ENCODE measurements around the gene ZNRF3.

ZNRF3 gene

DNA sequence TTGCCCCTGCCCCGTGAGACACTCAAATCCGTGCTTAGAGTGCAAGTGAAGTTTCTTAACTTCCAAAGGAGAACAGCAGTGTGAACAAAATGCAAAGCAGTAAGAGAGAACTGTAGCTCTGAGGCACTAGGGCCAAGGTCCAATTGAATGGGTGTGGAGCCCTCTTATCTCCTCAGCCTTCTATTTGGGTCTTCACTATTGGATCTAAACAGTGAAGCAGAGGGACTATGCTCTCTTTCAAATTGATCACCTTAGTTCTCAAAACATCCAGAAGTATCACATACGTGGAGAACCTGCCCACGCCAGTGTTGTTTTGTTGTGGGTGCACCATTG lies 128.7 kb downstream of the ZNRF3 start:
- DNase-seq (ENCODE audit: low read depth, low spot score): no peak
- CTCF ChIA-PET: interaction anchor here (1.1 to 1.7 kb wide), 2 partner anchors 19 to 156 kb away, joined by 3 to 4 read pairs; no protein-coding TSS in a partner anchor
- POLR2A ChIA-PET: no interaction called here
- TF ChIP-seq CTCF (IDR thresholded peaks at IDR 0.05; ENCODE audit: insufficient read depth, low read length, missing control alignments): no peak
- no peak overlapping the region for H3K4me3 ChIP-seq (ENCODE audit: low read depth, low read length)

DNA sequence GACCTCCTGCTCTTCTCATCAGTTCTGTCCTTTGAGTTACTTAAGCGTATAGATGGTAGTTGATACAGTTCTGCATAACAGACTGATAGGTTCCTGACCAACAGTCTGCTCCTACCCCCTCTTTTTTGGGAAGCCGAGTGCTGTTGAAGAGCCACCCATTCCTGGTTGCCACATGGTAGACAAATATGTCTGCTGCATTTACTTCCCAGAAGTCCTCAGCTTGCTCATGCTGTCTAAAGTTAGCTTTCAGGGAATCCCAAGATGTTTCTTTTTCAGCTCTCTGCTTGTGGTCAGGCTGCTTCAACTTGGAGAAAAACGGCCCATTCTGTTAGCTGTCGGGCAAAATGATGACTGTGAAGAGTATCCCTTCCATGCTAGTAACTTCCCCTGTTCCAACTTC lies 129.6 kb downstream of the ZNRF3 start:
- CTCF ChIA-PET: interaction anchor here (0.7 to 1.2 kb wide), 3 partner anchors 11 to 28 kb away, joined by 3 read pairs; no protein-coding TSS in a partner anchor
- POLR2A ChIA-PET: no interaction called here
- no peak overlapping the region for H3K4me3 ChIP-seq (ENCODE audit: low read depth, low read length)
- DNase-seq (ENCODE audit: low read depth, low spot score): no peak
- no peak for TF ChIP-seq CTCF (IDR thresholded peaks at IDR 0.05; ENCODE audit: insufficient read depth, low read length, missing control alignments)

DNA sequence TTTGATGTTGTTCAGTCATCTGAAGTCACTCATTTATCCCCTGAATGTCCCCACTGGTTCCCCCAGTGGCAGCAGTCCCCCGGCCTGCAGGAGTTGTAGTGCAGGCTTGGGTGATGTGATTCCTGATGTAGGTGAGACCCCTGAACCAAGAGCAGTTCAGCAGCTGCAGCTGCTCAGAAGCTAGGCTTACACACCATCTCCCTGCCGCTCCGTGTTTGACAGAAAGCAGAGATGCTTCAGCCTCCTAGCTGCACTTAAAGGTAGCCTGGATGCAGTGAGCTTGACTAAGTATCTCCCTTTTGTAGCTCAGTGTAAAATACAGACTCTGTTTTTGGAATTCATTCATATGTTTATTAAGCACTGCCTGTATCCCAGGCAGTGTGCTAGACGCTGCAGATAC lies 130.9 kb downstream of the ZNRF3 start:
- H3K4me3 ChIP-seq (ENCODE audit: low read depth, low read length): no peak overlapping the region
- CTCF ChIA-PET: interaction anchor here (1.7 kb wide), 1 partner anchor 26 kb away, joined by 6 read pairs; no protein-coding TSS in a partner anchor
- POLR2A ChIA-PET: no interaction called here
- TF ChIP-seq CTCF (IDR thresholded peaks at IDR 0.05; ENCODE audit: insufficient read depth, low read length, missing control alignments): no peak
- DNase-seq (ENCODE audit: low read depth, low spot score): no peak

GRCh38 chr22:29014773-29015172 lies 131.4 kb downstream of the ZNRF3 start:
- POLR2A ChIA-PET: no interaction called here
- H3K4me3 ChIP-seq (ENCODE audit: low read depth, low read length): no peak overlapping the region
- CTCF ChIA-PET: interaction anchor here (0.6 to 1.7 kb wide), 2 partner anchors 26 to 30 kb away, joined by 3 to 6 read pairs; no protein-coding TSS in a partner anchor
- no peak for DNase-seq (ENCODE audit: low read depth, low spot score)
- TF ChIP-seq CTCF (IDR thresholded peaks at IDR 0.05; ENCODE audit: insufficient read depth, low read length, missing control alignments): no peak

GRCh38 chr22:29016067-29016938 lies 132.9 kb downstream of the ZNRF3 start:
- H3K4me3 ChIP-seq (ENCODE audit: low read depth, low read length): no peak overlapping the region
- POLR2A ChIA-PET: no interaction called here
- DNase-seq (ENCODE audit: low read depth, low spot score): no peak
- no peak for TF ChIP-seq CTCF (IDR thresholded peaks at IDR 0.05; ENCODE audit: insufficient read depth, low read length, missing control alignments)
- CTCF ChIA-PET: interaction anchor here (0.8 to 1.3 kb wide), 2 partner anchors 15 to 161 kb away, joined by 3 read pairs; no protein-coding TSS in a partner anchor

DNA sequence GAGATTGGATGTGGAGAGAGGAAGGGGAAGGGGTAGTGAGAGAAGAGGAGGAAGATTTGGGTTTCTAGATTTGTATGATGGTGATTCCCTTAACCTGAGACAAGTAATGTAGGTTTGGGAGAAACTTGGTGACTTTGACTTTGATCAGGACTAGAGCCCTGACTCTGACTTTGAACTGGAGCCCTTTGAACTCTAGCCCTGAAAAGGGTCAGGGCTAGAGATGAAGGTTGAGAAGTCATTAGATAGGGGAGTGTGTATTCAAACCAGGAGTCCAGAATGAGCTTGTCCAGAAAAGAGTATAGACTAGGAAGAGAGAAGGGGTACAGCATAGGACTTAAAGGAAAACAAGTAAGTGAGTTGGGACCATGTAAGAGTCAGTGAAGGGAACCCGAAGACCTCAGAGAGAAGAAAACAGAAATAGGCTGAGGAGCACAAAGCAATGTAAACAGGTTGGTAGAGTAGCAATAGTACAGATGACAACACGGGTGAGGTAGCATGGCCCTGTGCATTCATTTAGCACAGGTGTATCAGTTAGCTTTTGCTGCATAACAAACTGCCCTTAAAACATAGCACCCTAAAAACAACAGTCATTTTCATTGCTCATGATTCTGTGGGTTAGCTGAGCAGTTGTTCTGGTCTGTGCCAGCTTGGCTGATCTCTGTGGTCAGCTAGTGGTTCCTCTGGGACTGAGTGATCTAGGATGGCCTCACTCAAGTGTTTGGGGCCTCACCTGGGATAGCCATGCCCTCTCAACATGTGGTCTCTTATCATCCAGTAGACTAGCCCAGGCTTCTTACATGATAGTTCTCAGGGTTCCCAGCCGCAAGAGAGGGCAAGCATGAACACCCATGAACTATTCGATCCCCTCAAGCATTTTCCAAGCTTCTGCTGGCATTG lies 135.2 kb downstream of the ZNRF3 start:
- no peak for TF ChIP-seq CTCF (IDR thresholded peaks at IDR 0.05; ENCODE audit: insufficient read depth, low read length, missing control alignments)
- no peak overlapping the region for H3K4me3 ChIP-seq (ENCODE audit: low read depth, low read length)
- POLR2A ChIA-PET: no interaction called here
- CTCF ChIA-PET: interaction anchor here (0.9 to 1.3 kb wide), 3 partner anchors 13 to 163 kb away, joined by 3 read pairs; no protein-coding TSS in a partner anchor
- DNase-seq (ENCODE audit: low read depth, low spot score): no peak
